22Rv1 (cell line): ENCODE results near the gene PGM1.

Source experiments
- H3K27ac ChIP-seq: fragments of 450-650 bp; 2 replicates; pipeline ENCODE4 v1.5.1; 2017
- ZFX ChIP-seq: fragments of 450-650 bp; IDR thresholded peaks from 2 replicates; pipeline ENCODE4 v1.6.1; 2017; ENCODE audit warnings: antibody characterized with exemption, borderline replicate concordance
- TF ChIP-seq, protein P1 (sequence below): fragments of 450-650 bp; IDR thresholded peaks from 2 replicates; pipeline ENCODE4 v1.5.1; 2017; ENCODE audit warnings: mild to moderate bottlenecking

The PGM1 gene

DNA sequence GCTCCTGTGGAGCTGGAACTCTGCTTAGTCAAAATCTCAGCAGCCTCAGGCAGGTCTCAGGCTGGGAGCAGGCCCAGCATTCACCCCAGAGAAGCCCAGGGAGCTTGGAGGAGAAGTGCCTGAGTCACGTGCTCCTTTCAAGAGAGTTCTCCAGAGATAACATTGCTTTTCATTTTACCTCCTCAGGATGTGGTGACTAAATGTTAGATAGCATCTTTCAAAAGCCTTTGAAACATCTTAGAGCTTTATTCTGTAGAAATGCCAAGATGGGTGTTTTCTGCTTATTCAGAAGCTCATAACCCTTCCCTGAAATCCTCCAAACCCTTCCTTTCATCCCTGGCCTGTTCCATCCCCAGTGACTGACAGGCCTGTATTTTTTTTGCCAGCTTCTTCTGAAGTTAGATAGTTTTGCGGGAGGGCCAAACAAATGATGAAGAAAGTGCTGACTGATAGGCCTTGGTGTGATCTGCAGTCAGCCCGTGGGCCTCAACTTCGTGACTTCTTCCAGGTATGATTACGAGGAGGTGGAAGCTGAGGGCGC is 58.0 kb downstream of the PGM1 start:
- no peak overlapping the region for H3K27ac ChIP-seq
- TF ChIP-seq ZFX, result no peak
- TF ChIP-seq, protein P1, sequence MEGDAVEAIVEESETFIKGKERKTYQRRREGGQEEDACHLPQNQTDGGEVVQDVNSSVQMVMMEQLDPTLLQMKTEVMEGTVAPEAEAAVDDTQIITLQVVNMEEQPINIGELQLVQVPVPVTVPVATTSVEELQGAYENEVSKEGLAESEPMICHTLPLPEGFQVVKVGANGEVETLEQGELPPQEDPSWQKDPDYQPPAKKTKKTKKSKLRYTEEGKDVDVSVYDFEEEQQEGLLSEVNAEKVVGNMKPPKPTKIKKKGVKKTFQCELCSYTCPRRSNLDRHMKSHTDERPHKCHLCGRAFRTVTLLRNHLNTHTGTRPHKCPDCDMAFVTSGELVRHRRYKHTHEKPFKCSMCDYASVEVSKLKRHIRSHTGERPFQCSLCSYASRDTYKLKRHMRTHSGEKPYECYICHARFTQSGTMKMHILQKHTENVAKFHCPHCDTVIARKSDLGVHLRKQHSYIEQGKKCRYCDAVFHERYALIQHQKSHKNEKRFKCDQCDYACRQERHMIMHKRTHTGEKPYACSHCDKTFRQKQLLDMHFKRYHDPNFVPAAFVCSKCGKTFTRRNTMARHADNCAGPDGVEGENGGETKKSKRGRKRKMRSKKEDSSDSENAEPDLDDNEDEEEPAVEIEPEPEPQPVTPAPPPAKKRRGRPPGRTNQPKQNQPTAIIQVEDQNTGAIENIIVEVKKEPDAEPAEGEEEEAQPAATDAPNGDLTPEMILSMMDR, result no peak

DNA sequence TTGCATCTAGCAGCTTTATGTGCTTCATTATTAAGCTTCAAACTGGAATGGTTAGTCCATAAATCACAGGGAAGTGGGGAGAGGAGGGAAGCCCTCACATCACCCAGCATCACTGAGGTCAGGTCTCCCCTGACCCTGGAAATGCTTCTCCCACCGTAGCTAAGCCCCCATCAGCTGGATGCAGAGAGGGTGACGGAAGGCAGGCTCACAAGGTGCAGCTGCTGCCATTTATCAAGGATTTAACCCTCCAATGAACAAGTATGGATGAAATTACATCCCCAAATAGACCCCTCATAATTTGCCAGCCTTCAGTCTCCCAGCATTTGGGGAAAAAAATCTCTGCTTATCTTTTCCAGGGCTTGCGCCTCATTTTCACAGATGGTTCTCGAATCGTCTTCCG is 60.8 kb downstream of the PGM1 start:
- TF ChIP-seq, protein P1, result no peak
- TF ChIP-seq ZFX, result no peak
- no peak overlapping the region for H3K27ac ChIP-seq

DNA sequence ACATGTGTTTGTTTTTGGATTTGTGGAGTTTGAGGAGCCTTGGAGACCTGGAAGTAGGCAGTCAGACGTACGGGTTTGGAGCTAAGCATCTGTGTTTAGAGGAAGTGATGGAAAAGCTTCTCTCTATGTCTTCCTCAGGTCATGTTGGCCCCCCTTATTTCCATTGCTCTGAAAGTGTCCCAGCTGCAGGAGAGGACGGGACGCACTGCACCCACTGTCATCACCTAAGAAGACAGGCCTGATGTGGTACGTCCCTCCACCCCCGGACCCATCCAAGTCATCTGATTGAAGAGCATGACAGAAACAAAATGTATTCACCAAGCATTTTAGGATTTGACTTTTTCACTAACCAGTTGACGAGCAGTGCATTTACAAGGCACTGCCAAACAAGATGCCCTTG is 66.2 kb downstream of the PGM1 start:
- H3K27ac ChIP-seq, result no peak overlapping the region
- TF ChIP-seq, protein P1, result no peak
- TF ChIP-seq ZFX, result no peak

DNA sequence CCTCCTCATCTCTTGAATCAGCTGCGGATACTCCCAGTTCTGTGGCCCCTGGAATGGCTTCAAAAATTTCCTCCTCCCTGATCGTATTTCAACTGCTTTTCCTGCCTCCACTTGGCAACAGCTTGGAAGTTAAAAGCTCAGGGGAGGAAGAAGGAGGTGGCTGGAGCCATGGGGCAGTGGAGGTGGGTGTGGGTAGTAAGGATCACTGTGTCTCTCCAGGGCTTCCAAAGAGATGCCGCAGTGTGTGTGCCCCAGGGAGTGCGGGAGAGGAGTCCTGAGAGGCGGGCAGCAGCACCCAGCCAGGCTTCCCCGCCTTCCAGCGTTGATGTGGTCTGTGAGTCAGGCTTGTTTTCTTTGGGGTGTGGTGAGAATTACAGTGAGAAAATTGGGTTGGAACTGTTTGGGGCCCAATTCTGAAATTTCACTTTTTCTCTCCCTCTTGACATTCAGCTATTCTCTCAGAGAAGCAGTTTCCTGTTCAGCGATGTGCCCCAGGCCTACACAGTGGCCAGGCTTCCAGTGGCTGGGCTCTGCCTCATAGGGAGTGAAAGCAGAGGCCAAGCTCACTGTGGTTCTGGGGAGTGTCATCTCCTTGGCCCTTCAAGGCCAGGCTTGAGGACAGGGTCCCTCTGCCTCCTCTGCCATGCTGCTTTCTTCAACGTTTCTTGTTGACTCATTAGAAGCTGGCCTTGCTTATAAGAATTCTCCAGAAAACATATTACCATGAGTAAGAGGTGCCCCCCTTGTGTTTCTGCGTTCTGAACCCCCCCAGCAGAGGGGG is 69.0 kb downstream of the PGM1 start:
- no peak overlapping the region for H3K27ac ChIP-seq
- TF ChIP-seq, protein P1, result no peak

DNA sequence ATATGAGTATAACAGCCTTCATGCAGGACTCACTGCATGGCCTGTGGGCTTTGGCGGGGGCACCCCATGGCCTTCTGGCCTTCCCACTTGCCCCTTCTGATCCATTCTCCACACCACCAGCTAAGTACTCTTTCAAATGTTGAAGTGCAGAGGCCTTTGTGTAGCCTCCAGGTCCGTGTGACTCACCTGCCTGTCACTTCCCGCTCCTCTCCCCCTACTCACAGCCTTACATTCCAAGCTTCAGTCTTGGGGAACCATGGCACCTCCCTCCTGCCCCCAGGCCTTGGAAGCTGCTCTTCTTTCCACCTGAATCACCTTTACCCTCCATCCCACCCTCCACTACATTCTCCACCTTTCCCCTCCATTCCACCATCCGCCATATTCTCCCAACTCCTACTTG is 69.6 kb downstream of the PGM1 start:
- no peak overlapping the region for H3K27ac ChIP-seq
- TF ChIP-seq ZFX, result no peak
- TF ChIP-seq, protein P1, result no peak

DNA sequence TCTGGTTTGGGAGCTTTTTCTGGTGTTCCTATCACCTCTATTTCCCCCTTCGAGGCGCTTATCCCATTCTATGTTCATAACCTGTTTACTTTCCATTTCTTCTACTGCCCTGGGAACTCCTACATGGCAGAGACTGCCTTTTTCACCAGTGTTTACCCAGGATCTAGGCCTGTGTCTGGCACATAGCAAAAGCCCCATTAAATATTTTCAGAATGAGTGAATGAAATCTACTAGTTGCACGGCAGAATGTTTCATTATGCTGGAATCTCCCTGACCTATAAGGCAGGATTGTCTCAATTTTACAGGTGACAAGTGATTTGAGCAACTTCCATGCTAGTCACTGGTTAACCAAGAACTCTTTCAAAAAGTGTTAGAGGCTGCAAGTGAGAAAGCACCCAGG is 70.1 kb downstream of the PGM1 start:
- no peak overlapping the region for H3K27ac ChIP-seq
- no peak for TF ChIP-seq ZFX
- TF ChIP-seq, protein P1, result no peak

DNA sequence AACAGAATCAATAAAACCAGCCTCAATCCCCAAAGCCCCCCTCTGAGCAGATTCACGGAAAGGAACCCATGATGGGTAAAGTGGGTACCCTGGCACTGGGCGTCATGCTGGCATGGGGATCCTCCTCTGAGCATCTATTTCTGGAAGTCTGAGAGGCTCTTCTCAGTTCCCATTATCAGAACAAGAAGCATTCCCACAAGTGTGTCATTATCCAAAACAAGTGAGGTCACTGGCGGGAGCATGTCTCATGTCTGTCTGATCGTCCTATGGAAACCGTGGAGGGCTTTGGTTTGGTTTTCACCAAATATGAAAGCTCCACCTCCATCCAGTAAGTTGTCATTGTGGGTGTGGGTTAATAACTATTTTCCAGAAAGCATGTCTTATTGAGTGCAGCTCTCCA is 70.7 kb downstream of the PGM1 start:
- TF ChIP-seq, protein P1, result no peak
- no peak for TF ChIP-seq ZFX
- no peak overlapping the region for H3K27ac ChIP-seq
